BLaER1 treated with 17β-estradiol and CSF1 and Interleukin-3, amounts not matched to agents 10 nM and 100 nM (cell line): Measurements from ENCODE around the gene IQCK.

Experiments
- H3K27ac ChIP-seq, 11 experiments: shearing (Covaris generic); formaldehyde crosslinking; 2 replicates each; pipeline ENCODE4 v1.8.1; 2022
- H3K27me3 ChIP-seq, 11 experiments: shearing (Covaris generic); formaldehyde crosslinking; 2 replicates each; pipeline ENCODE4 v1.8.1; 2022
- H3K36me3 ChIP-seq, 11 experiments: shearing (Covaris generic); formaldehyde crosslinking; 2 replicates each; pipeline ENCODE4 v1.8.1; 2022
- H3K4me1 ChIP-seq, 10 experiments: shearing (Covaris generic); formaldehyde crosslinking; 2 replicates each; pipeline ENCODE4 v1.8.1; 2022
- H3K4me2 ChIP-seq, 11 experiments: shearing (Covaris generic); formaldehyde crosslinking; 2 replicates each; pipeline ENCODE4 v1.8.1; 2022
- H3K4me3 ChIP-seq, 10 experiments: shearing (Covaris generic); formaldehyde crosslinking; 2 replicates each; pipeline ENCODE4 v1.8.1; 2022
- H3K9ac ChIP-seq, 11 experiments: shearing (Covaris generic); formaldehyde crosslinking; 2 replicates each; pipeline ENCODE4 v1.8.1; 2022
- H3K9me3 ChIP-seq, 11 experiments: shearing (Covaris generic); formaldehyde crosslinking; replicated peaks in 1 of 11; 2 replicates each; pipeline ENCODE4 v1.8.1; 2022
- H4K20me1 ChIP-seq, 11 experiments: shearing (Covaris generic); formaldehyde crosslinking; 2 replicates each; pipeline ENCODE4 v1.8.1; 2022
- Cebpa-rat ChIP-seq, 11 experiments: shearing (Covaris generic); IDR thresholded peaks; 2 replicates each; pipeline ENCODE4 v1.8.1; 2022

Gene IQCK

GRCh38 chr16:19766988-19767387, 48.9 kb downstream of the IQCK start:
- H3K4me3 ChIP-seq = peak overlapping the region in 8 of 10 experiments; percentile 40 to 58 (median 50); a peak in 16 of 20 replicates
- peaks cover 0 to 10% (median 7%) of the 10 kb centered on the region in 11 experiments; a peak in 6 of 22 replicates for H3K36me3 ChIP-seq
- peaks cover 25 to 49% (median 43%) of the 10 kb centered on the region in 10 experiments for H3K4me1 ChIP-seq
- peak overlapping the region in 9 of 11 experiments; percentile 50 to 82 (median 79); a peak in 18 of 22 replicates for H3K9ac ChIP-seq
- H3K27me3 ChIP-seq = no peaks in the 10 kb centered on the region
- TF ChIP-seq Cebpa-rat (IDR thresholded peaks at IDR 0.05) = no peak
- H4K20me1 ChIP-seq = no peaks in the 10 kb centered on the region
- peak overlapping the region; percentile 74 to 89 (median 80) for H3K4me2 ChIP-seq
- peak overlapping the region in 10 of 11 experiments; percentile 22 to 96 (median 90); a peak in 20 of 22 replicates for H3K27ac ChIP-seq
- H3K9me3 ChIP-seq = peaks cover 19 to 30% (median 26%) of the 10 kb centered on the region in 11 experiments

GRCh38 chr16:19767497-19767896, 49.4 kb downstream of the IQCK start:
- H3K9me3 ChIP-seq = peaks cover 19 to 30% (median 26%) of the 10 kb centered on the region in 11 experiments
- TF ChIP-seq Cebpa-rat (IDR thresholded peaks at IDR 0.05) = peak in 8 of 11 experiments; percentile 52 to 89 (median 76); a peak in 14 of 22 replicates
- H4K20me1 ChIP-seq = no peaks in the 10 kb centered on the region
- H3K4me1 ChIP-seq = peaks cover 25 to 50% (median 43%) of the 10 kb centered on the region in 10 experiments
- H3K4me2 ChIP-seq = peak overlapping the region; percentile 74 to 89 (median 80)
- H3K4me3 ChIP-seq = peak overlapping the region in 9 of 10 experiments; percentile 8 to 58 (median 47); a peak in 17 of 20 replicates
- no peaks in the 10 kb centered on the region for H3K27me3 ChIP-seq
- H3K36me3 ChIP-seq = peaks cover 0 to 10% (median 7%) of the 10 kb centered on the region in 11 experiments; a peak in 6 of 22 replicates
- H3K27ac ChIP-seq = peak overlapping the region in 10 of 11 experiments; percentile 22 to 96 (median 90); a peak in 19 of 22 replicates
- H3K9ac ChIP-seq = peak overlapping the region in 9 of 11 experiments; percentile 50 to 82 (median 79); a peak in 17 of 22 replicates

GRCh38 chr16:19769239-19769638, 51.2 kb downstream of the IQCK start:
- Histone ChIP-seq H3K27ac (peak overlapping the region in 4 of 11 experiments; percentile 10 to 93 (median 92); a peak in 6 of 22 replicates), H3K9me3 (peaks cover 19 to 30% (median 26%) of the 10 kb centered on the region in 11 experiments), H3K9ac (no peak overlapping the region), H3K36me3 (peaks cover 0 to 10% (median 7%) of the 10 kb centered on the region in 11 experiments; a peak in 6 of 22 replicates), H3K27me3 (no peaks in the 10 kb centered on the region), H3K4me1 (peaks cover 25 to 53% (median 45%) of the 10 kb centered on the region in 10 experiments), H4K20me1 (no peaks in the 10 kb centered on the region), H3K4me2 (no peak overlapping the region), H3K4me3 (no peak overlapping the region)
- no peak for TF ChIP-seq Cebpa-rat (IDR thresholded peaks at IDR 0.05)

- Histone ChIP-seq H3K9ac (no peak overlapping the region), H3K9me3 (peaks cover 19 to 30% (median 26%) of the 10 kb centered on the region in 11 experiments), H3K27me3 (no peaks in the 10 kb centered on the region), H4K20me1 (no peaks in the 10 kb centered on the region), H3K36me3 (peaks cover 0 to 10% (median 7%) of the 10 kb centered on the region in 11 experiments; a peak in 6 of 22 replicates), H3K4me3 (no peak overlapping the region), H3K4me1 (peaks cover 17 to 54% (median 46%) of the 10 kb centered on the region in 10 experiments), H3K4me2 (peak overlapping the region in 3 of 11 experiments; percentile 40 to 50 (median 48); a peak in 4 of 22 replicates), H3K27ac (no peak overlapping the region)
- TF ChIP-seq Cebpa-rat (IDR thresholded peaks at IDR 0.05) = no peak
Observed at GRCh38 chr16:19771040-19771439, 53.0 kb downstream of the IQCK start.

- H3K27me3 ChIP-seq = no peaks in the 10 kb centered on the region
- H3K9me3 ChIP-seq = peaks cover 19 to 30% (median 26%) of the 10 kb centered on the region in 11 experiments
- H3K4me1 ChIP-seq = peaks cover 10 to 54% (median 46%) of the 10 kb centered on the region in 10 experiments
- H3K4me2 ChIP-seq = peak overlapping the region in 7 of 11 experiments; percentile 10 to 50 (median 40); a peak in 11 of 22 replicates
- peak overlapping the region in 2 of 11 experiments; percentile 25 to 36; a peak in 2 of 22 replicates for H3K27ac ChIP-seq
- no peak overlapping the region for H3K4me3 ChIP-seq
- no peak for TF ChIP-seq Cebpa-rat (IDR thresholded peaks at IDR 0.05)
- H3K9ac ChIP-seq = no peak overlapping the region
- peaks cover 0 to 10% (median 7%) of the 10 kb centered on the region in 11 experiments; a peak in 6 of 22 replicates for H3K36me3 ChIP-seq
- H4K20me1 ChIP-seq = no peaks in the 10 kb centered on the region
Observed at GRCh38 chr16:19771796-19772195, 53.7 kb downstream of the IQCK start.

GRCh38 chr16:19774024-19774423, 56.0 kb downstream of the IQCK start:
- TF ChIP-seq Cebpa-rat (IDR thresholded peaks at IDR 0.05) = no peak

GRCh38 chr16:19776147-19776546, 58.1 kb downstream of the IQCK start:
- Histone ChIP-seq H3K4me1 (peaks cover 19 to 60% (median 50%) of the 10 kb centered on the region in 10 experiments), H4K20me1 (no peaks in the 10 kb centered on the region), H3K9me3 (no peaks in the 10 kb centered on the region), H3K27me3 (no peaks in the 10 kb centered on the region), H3K36me3 (no peaks in the 10 kb centered on the region), H3K9ac (no peak overlapping the region), H3K4me3 (no peak overlapping the region), H3K4me2 (peak overlapping the region in 9 of 11 experiments; percentile 63 to 90 (median 79); a peak in 17 of 22 replicates), H3K27ac (peak overlapping the region in 4 of 11 experiments; percentile 7 to 74 (median 68); a peak in 4 of 22 replicates)
- TF ChIP-seq Cebpa-rat (IDR thresholded peaks at IDR 0.05) = no peak

More at GRCh38 chr16:19774024-19774423, 56.0 kb downstream of the IQCK start:
- Histone ChIP-seq H3K36me3 (peaks cover 0 to 8% (median 4%) of the 10 kb centered on the region in 11 experiments; a peak in 6 of 22 replicates), H3K27me3 (no peaks in the 10 kb centered on the region), H3K4me1 (peaks cover 19 to 59% (median 51%) of the 10 kb centered on the region in 10 experiments), H3K27ac (no peak overlapping the region), H3K9ac (no peak overlapping the region), H4K20me1 (no peaks in the 10 kb centered on the region), H3K4me2 (no peak overlapping the region), H3K4me3 (no peak overlapping the region), H3K9me3 (peaks cover 15 to 19% (median 16%) of the 10 kb centered on the region in 11 experiments)

GRCh38 chr16:19776565-19776964, 58.5 kb downstream of the IQCK start:
- Histone ChIP-seq H3K9ac (peak overlapping the region in 5 of 11 experiments; percentile 44 to 68 (median 55); a peak in 7 of 22 replicates), H4K20me1 (no peaks in the 10 kb centered on the region), H3K27ac (peak overlapping the region in 8 of 11 experiments; percentile 59 to 79 (median 70); a peak in 13 of 22 replicates), H3K27me3 (no peaks in the 10 kb centered on the region), H3K4me2 (peak overlapping the region in 10 of 11 experiments; percentile 63 to 90 (median 79); a peak in 19 of 22 replicates), H3K9me3 (no peaks in the 10 kb centered on the region), H3K4me1 (peaks cover 19 to 56% (median 47%) of the 10 kb centered on the region in 10 experiments), H3K4me3 (0 out of 20 replicates have a peak overlapping the region, but pooled peaks of 1 of the 10 experiments have one; percentile 23), H3K36me3 (no peaks in the 10 kb centered on the region)
- no peak for TF ChIP-seq Cebpa-rat (IDR thresholded peaks at IDR 0.05)

GRCh38 chr16:19780321-19780720, 62.2 kb downstream of the IQCK start:
- Histone ChIP-seq H3K9me3 (no peaks in the 10 kb centered on the region), H3K9ac (no peak overlapping the region), H3K36me3 (no peaks in the 10 kb centered on the region), H3K27ac (no peak overlapping the region), H4K20me1 (no peaks in the 10 kb centered on the region), H3K27me3 (no peaks in the 10 kb centered on the region), H3K4me1 (peaks cover 19 to 45% (median 36%) of the 10 kb centered on the region in 10 experiments), H3K4me2 (no peak overlapping the region), H3K4me3 (no peak overlapping the region)
- TF ChIP-seq Cebpa-rat (IDR thresholded peaks at IDR 0.05) = no peak
